ENCODE measurements around the gene IFT20.

DNA sequence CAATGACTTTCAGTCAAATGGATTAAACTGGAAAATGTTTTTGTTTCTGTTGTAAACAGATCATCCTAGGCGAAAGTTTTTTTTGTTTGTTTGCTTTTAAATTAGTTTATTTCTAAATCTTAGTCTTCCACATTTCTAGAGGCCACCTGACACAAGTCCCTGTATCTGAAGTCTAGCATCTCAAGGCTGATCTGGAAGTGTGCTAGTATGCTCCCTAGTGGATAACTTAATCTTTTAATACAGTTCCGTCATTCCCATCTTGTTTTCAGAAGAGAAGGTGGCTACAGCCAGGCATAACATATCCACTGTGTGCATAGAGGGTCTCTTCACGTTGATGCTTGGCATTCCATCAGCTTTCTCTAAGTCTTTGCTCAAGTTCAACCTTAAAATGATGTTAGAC is 7.6 kb downstream of the IFT20 start:
- TF ChIP-seq EZH2 (IDR thresholded peaks at IDR 0.05; ENCODE audit: borderline replicate concordance): no peak
- TF ChIP-seq, protein P1, sequence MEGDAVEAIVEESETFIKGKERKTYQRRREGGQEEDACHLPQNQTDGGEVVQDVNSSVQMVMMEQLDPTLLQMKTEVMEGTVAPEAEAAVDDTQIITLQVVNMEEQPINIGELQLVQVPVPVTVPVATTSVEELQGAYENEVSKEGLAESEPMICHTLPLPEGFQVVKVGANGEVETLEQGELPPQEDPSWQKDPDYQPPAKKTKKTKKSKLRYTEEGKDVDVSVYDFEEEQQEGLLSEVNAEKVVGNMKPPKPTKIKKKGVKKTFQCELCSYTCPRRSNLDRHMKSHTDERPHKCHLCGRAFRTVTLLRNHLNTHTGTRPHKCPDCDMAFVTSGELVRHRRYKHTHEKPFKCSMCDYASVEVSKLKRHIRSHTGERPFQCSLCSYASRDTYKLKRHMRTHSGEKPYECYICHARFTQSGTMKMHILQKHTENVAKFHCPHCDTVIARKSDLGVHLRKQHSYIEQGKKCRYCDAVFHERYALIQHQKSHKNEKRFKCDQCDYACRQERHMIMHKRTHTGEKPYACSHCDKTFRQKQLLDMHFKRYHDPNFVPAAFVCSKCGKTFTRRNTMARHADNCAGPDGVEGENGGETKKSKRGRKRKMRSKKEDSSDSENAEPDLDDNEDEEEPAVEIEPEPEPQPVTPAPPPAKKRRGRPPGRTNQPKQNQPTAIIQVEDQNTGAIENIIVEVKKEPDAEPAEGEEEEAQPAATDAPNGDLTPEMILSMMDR (IDR thresholded peaks at IDR 0.05; ENCODE audit: poor library complexity): no peak
- TF ChIP-seq EZH2phosphoT487 (IDR thresholded peaks at IDR 0.05; ENCODE audit: low read depth, severe bottlenecking, unreplicated experiment): no peak
